Measurements from ENCODE around the gene PDXDC1.
"Not testable (repeated sequence)": the region's sequence is repeated elsewhere in the genome, so short reads cannot be mapped to it uniquely, and the experiment has no call there.

PDXDC1 gene

DNA sequence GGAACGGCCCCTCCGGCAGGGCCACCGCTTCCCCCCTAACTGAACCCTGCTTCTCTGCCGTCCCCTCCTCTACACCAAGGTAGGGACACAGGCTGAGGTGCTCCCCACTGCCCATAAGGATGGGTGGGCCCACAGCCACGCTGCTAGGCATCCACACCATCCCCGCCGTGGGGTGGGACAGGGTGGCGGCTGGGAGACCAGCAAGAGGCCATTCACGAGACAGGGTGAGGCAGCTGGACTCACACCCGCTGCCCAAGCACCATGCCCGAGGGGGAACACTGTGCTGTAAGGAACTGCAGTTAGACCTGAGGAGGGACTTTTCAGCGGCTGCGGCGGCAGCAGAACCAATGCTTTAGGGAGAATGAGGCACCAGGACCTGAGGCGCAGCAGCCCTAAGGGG lies 166.8 kb downstream of the PDXDC1 start:
- H3K27me3 ChIP-seq (ENCODE audit: insufficient read depth, poor library complexity, severe bottlenecking): no peaks in the 10 kb centered on the region
- no peak for DNase-seq (ENCODE audit: low read depth in 1 of 2, low spot score in 1 of 2)
- no peak overlapping the region for H3K27ac ChIP-seq (replicated peaks)
- no peak overlapping the region for H3K4me3 ChIP-seq (replicated peaks; ENCODE audit: insufficient read depth, low read length)
- TF ChIP-seq, protein P1, sequence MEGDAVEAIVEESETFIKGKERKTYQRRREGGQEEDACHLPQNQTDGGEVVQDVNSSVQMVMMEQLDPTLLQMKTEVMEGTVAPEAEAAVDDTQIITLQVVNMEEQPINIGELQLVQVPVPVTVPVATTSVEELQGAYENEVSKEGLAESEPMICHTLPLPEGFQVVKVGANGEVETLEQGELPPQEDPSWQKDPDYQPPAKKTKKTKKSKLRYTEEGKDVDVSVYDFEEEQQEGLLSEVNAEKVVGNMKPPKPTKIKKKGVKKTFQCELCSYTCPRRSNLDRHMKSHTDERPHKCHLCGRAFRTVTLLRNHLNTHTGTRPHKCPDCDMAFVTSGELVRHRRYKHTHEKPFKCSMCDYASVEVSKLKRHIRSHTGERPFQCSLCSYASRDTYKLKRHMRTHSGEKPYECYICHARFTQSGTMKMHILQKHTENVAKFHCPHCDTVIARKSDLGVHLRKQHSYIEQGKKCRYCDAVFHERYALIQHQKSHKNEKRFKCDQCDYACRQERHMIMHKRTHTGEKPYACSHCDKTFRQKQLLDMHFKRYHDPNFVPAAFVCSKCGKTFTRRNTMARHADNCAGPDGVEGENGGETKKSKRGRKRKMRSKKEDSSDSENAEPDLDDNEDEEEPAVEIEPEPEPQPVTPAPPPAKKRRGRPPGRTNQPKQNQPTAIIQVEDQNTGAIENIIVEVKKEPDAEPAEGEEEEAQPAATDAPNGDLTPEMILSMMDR (IDR thresholded peaks at IDR 0.05; ENCODE audit: insufficient read depth, low read length): no peak
- TF ChIP-seq SPI1 (IDR thresholded peaks at IDR 0.05; ENCODE audit: borderline replicate concordance, low read depth): no peak
- TF ChIP-seq, protein P2, sequence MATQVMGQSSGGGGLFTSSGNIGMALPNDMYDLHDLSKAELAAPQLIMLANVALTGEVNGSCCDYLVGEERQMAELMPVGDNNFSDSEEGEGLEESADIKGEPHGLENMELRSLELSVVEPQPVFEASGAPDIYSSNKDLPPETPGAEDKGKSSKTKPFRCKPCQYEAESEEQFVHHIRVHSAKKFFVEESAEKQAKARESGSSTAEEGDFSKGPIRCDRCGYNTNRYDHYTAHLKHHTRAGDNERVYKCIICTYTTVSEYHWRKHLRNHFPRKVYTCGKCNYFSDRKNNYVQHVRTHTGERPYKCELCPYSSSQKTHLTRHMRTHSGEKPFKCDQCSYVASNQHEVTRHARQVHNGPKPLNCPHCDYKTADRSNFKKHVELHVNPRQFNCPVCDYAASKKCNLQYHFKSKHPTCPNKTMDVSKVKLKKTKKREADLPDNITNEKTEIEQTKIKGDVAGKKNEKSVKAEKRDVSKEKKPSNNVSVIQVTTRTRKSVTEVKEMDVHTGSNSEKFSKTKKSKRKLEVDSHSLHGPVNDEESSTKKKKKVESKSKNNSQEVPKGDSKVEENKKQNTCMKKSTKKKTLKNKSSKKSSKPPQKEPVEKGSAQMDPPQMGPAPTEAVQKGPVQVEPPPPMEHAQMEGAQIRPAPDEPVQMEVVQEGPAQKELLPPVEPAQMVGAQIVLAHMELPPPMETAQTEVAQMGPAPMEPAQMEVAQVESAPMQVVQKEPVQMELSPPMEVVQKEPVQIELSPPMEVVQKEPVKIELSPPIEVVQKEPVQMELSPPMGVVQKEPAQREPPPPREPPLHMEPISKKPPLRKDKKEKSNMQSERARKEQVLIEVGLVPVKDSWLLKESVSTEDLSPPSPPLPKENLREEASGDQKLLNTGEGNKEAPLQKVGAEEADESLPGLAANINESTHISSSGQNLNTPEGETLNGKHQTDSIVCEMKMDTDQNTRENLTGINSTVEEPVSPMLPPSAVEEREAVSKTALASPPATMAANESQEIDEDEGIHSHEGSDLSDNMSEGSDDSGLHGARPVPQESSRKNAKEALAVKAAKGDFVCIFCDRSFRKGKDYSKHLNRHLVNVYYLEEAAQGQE (IDR thresholded peaks at IDR 0.05; ENCODE audit: insufficient replicate concordance, low read depth): no peak
- TF ChIP-seq POLR2AphosphoS5 (IDR thresholded peaks at IDR 0.05; ENCODE audit: low read depth): no peak
- TF ChIP-seq GABPA (IDR thresholded peaks at IDR 0.05; ENCODE audit: low read depth): no peak

DNA sequence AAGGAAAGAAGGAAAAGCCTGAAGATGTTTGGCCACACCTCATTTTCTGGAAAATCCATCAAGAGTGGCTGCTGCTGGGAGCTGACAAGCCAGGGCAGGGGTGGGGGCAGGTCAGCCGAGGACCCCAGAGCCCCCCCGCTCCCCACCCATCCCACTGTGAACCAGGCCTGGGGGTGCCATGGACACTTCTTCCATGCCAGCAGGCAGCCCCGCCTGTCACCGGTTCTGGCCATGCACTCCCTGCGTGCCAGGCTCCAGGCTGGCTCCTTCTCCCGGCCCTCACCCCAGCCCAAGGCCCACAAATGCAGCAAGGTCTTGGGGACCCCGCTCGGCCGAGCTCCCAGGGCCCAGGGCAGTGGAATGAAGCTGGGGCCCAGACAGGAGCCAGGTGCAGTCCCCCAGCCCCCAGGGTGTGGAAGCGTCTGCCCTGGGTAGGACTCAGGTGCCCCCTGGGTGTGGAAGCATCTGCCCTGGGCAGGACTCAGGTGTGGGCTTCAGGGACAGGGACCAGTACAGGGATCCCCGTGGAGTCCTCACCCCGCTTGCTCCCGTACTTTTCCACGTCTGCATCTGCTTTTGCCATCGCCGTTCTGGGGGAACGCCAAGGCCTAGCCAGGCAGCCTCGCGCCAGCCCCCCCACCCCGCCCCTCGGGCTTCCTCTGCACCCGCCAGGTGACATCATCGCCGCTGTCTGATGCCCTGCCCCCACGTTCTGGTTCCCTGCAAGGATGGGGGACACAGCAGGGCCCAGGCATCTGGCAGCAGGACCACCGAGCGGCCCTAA lies 167.5 kb downstream of the PDXDC1 start:
- DNase-seq (ENCODE audit: low read depth in 1 of 2, low spot score in 1 of 2); H3K27me3 ChIP-seq (ENCODE audit: insufficient read depth, poor library complexity, severe bottlenecking); H3K27ac ChIP-seq (replicated peaks); H3K4me3 ChIP-seq (replicated peaks; ENCODE audit: insufficient read depth, low read length): not testable (repeated sequence)

DNA sequence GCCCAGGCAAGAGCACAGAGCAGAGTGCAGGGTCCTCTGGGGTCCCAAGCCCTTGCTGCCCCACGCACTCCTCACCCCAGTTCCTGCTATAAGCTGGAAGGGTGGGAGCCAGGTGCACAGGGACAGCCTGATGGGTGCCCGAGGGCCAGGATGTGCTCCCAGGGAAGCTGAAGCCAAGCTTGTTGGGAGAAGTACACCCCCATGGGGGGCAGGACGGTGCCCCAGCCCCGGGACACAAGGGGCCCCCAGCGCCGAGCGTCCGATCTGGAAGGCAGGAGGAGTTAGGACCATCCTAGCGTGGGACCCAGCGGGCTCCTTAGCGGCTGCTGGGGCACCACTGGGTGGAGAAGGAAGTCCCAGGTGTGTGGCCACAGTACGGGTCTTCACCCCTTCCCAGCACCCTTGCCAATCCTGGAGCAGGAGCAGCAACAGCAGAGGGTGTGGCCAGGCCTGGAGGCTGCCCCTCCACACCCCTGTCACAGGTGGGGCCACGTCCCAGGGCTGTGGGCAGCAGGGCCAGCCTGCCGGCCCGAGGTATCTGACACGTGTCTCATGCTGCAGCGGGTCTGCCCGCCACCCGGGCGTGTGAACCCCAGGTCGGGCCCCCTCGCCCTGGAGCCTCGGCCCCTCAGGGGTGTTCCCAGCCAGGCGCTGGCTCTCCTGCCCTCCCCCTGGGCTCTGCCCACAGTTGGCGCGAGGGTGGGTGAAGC lies 168.2 kb downstream of the PDXDC1 start:
- not testable (repeated sequence) for H3K27me3 ChIP-seq (ENCODE audit: insufficient read depth, poor library complexity, severe bottlenecking); DNase-seq (ENCODE audit: low read depth in 1 of 2, low spot score in 1 of 2); H3K27ac ChIP-seq (replicated peaks); H3K4me3 ChIP-seq (replicated peaks; ENCODE audit: insufficient read depth, low read length)

DNA sequence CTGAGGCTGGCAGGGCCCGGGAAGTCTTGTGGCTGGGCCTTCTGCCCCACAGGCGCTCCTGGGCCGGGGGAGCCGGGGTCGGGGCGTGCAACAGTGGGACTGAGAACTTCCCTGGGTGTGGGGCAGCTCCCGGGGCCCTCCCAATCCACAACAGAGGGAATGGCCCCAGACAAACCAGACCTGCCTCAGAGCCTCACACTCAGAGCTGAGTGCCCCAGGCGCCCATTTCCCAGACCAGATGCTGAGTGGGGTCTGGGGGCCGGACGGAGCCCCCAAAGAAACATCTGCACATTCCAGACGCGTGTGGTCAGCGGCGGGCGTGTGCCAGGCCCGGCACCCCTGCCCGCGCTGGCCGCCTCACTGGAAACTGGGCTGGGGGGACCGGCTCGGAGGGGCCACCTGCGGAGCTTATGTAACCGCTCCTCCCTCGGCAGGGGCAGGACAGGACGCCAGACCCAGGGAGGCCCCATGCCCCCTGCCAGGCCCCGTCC lies 168.8 kb downstream of the PDXDC1 start:
- not testable (repeated sequence) for H3K27me3 ChIP-seq (ENCODE audit: insufficient read depth, poor library complexity, severe bottlenecking); DNase-seq (ENCODE audit: low read depth in 1 of 2, low spot score in 1 of 2); H3K4me3 ChIP-seq (replicated peaks; ENCODE audit: insufficient read depth, low read length); H3K27ac ChIP-seq (replicated peaks)

DNA sequence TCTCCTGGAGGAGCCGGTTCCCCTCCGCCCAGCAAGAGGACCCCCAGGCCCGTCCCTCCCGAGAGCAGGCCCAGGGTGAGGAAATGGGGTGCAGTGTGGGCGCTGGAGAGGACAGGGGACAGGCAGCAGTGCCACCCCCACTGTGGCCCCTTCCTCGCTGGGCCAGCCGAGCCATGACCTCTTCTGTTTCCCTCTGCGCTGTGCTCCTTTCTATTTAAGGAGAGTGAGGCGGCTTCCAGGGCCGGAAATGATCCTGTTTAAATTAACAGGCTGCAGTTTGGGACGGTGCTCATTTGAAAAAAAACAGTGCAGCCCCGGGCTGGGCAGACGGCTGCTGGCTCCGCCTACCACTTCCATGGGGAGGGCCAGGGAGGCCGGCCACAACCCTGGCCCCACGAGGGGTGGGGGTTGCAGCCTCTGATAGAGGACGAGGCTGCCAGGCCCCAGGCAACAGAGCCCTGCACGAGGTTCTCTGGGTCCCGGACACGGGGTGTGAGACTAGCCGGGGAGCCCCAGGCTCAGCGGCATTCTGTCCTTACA lies 169.3 kb downstream of the PDXDC1 start:
- not testable (repeated sequence) for DNase-seq (ENCODE audit: low read depth in 1 of 2, low spot score in 1 of 2); H3K27me3 ChIP-seq (ENCODE audit: insufficient read depth, poor library complexity, severe bottlenecking); H3K27ac ChIP-seq (replicated peaks); H3K4me3 ChIP-seq (replicated peaks; ENCODE audit: insufficient read depth, low read length)

DNA sequence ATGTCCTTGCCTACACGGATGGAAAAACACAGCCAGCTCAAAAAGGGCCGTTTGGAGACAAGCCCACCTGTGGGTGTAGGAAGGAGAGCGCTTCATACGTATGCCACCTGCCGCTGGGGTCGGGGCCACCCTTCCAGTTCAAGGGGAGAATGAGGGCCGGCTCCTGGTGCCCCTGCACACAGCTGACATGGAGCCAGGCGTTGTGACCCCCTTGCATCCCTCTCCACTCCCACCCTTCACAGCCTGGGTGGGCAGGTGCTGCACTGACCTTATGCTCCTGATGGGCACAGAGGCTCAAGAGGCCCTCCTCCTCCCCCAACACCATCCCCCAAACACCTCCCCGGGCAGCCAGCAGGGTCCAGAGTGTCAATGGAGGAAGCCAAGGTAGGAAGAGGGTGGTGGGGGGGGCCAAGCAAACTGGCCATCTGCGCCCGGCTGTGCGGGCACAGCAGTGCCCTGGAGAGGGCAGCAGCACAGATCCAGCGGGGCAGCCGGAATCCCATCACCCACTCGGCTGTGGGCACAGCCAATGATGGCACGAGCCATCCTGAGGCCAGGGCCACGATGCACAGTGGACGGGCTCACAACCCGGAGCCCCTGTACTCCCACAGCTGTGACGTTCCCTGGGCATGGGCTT lies 170.1 kb downstream of the PDXDC1 start:
- H3K27me3 ChIP-seq (ENCODE audit: insufficient read depth, poor library complexity, severe bottlenecking); DNase-seq (ENCODE audit: low read depth in 1 of 2, low spot score in 1 of 2); H3K4me3 ChIP-seq (replicated peaks; ENCODE audit: insufficient read depth, low read length); H3K27ac ChIP-seq (replicated peaks): not testable (repeated sequence)

DNA sequence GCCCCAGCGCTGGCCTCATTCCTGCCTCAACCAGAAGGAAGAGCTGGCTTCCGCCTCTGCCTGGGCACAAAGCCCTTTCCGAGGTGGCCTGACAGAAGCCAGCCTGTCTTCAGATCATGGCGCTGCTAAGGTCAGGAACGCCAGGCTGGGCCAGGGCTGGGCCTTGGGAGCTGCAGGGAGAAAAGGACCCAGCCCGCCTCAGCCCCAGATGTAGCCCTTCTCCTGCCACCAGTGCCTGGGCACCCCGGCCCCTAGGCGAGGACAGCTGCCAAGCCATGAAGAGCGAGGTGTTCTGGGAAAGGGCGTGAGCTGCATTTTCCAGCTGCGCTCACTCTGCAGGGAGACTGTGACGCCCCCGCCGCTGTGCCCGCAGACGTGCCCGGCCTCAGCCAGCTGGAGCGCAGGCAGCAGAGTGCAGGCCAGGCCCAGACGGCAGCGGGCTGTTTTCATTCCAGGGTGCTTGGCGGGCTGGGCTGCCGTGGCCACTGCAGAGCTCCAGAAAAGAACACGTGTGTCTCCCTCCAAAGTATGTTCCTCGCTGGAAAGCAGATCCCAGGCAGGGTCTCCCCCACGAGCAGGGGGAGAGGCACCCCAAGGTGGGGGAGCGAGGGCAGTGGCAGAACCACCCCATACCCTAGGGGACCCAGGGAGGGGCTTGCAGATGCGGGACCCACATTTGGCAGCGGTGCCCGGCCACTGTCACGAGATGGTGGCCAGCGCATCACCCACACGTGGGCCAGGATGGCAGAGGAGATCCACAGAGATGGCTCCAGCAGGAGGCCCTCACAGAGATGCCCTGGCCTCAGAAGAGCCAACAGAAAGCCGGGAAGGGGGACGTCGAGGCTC lies 170.8 kb downstream of the PDXDC1 start:
- not testable (repeated sequence) for DNase-seq (ENCODE audit: low read depth in 1 of 2, low spot score in 1 of 2); H3K4me3 ChIP-seq (replicated peaks; ENCODE audit: insufficient read depth, low read length); H3K27ac ChIP-seq (replicated peaks); H3K27me3 ChIP-seq (ENCODE audit: insufficient read depth, poor library complexity, severe bottlenecking)

DNA sequence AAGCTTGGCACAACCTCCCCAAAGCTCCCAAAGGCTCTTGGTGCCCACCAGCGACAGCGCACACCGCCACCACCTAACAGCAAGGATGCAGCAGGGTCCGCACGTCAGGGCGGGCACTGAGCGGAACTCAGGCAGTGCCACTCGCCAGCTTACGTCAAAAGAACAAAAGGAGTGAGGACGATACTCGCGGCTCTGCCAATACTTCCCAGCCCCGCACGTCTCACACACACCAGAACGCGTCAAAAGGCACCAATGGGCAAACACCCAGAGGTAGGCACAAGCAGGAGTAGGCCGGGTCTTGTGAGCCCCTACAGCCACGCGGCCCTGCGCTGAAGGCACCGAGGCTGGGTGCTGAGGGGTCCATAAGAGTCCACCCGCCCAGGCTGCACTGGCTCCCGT lies 171.4 kb downstream of the PDXDC1 start:
- H3K27me3 ChIP-seq (ENCODE audit: insufficient read depth, poor library complexity, severe bottlenecking); H3K27ac ChIP-seq (replicated peaks); DNase-seq (ENCODE audit: low read depth in 1 of 2, low spot score in 1 of 2); H3K4me3 ChIP-seq (replicated peaks; ENCODE audit: insufficient read depth, low read length): not testable (repeated sequence)

DNA sequence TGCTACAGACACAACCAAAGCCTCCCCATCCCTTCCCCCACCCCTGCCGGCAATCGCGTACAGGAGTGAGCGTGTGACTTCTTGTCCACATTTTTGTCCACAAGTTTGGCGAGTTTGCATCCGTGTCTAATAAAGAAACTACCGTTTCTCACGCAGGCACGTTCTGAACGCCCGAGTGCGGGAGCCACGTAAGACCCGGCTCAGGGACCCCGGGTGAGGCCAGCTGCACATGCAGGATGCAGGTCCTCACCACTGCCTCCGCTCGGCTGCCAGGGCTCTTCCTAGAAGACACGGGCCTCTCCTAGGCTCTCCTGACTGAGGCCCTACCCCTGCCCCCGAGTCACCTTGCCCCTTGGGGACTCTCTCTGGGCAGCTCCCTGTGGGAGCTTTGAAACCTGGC lies 174.0 kb downstream of the PDXDC1 start:
- not testable (repeated sequence) for H3K4me3 ChIP-seq (replicated peaks; ENCODE audit: insufficient read depth, low read length); H3K27me3 ChIP-seq (ENCODE audit: insufficient read depth, poor library complexity, severe bottlenecking); H3K27ac ChIP-seq (replicated peaks); DNase-seq (ENCODE audit: low read depth in 1 of 2, low spot score in 1 of 2)

DNA sequence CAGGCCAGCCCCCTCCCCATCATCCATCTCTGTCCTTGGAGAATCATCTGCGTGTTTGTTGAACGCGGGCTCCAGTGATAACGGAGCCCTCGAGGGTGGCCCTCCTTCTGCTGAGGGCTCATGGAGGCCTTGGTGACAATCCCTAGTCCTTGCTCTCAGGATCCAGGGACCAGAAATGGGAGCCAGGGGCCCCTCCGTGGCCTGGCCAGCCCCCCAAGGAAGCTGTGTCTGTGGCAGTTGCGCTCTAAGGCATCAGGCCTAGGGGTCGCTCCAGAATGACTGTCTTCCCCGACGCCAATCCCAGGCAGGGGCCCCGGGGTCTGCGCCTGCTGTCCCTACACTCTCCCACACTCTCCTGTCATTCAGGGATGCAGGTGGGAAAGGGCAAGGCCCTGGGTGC lies 174.4 kb downstream of the PDXDC1 start:
- H3K27ac ChIP-seq (replicated peaks); H3K4me3 ChIP-seq (replicated peaks; ENCODE audit: insufficient read depth, low read length); H3K27me3 ChIP-seq (ENCODE audit: insufficient read depth, poor library complexity, severe bottlenecking); DNase-seq (ENCODE audit: low read depth in 1 of 2, low spot score in 1 of 2): not testable (repeated sequence)

Measured in HL-60 (cell line).